K562 (cell line): ENCODE data around the gene TBC1D25. TPM values are rescaled to one million over a fixed set of nuclear protein-coding genes. Genes with fewer than 3 reads are reported as not detected.

Experiments used
- ATAC-seq: fragments of 200-7000 bp; cut with Tn5 transposase; 3 replicates; pipeline ENCODE4 v1.9.1; 2020; ENCODE audit warnings: moderate library complexity
- BruUV-seq: library from RNA; stranded (reverse); fragments of 400-500 nt; replicated peaks from 2 replicates; lab custom pipeline; 2021; lab: Mats Ljungman, UMichigan
- CTCF ChIA-PET: fragments of 300-600 bp; formaldehyde crosslinking; extraction: SDS; loops from one replicate; lab custom pipeline; 2021; ENCODE audit warnings: low intra/inter-chr PET ratio; lab: Yijun Ruan, JAX
- POLR2A ChIA-PET: fragments of 300-600, 350-650 bp; sonication (Branson Sonifier 250); formaldehyde crosslinking; extraction: SDS; loops from one replicate; lab custom pipeline; 2021; ENCODE audit warnings: antibody characterized with exemption, inconsistent platforms; lab: Yijun Ruan, JAX
- DNase-seq, 4 experiments: peaks; one replicate each; pipeline versions ENCODE4 v3.0.0 to v3.0.0-alpha.2; 2011 to 2018; ENCODE audit warnings: low spot score in 3 of 4, mixed read lengths in 3 of 4; ENCODE audit errors: extremely low read depth in 1 of 4
- FAIRE-seq: peaks from 2 replicates; lab custom pipeline; 2011; peaks lifted over from hg19 to GRCh38; lab: Jason Lieb, UNC
- H2AFZ ChIP-seq: 2 replicates; pipeline ENCODE4 v1.6.0; 2011; ENCODE audit warnings: low read depth, low read length, control low read depth, inconsistent platforms
- H3K27ac ChIP-seq: fragments of 200-600 bp; 3 replicates; pipeline ENCODE4 v1.8.0; 2011; ENCODE audit warnings: low read depth, mild to moderate bottlenecking, control low read depth, inconsistent platforms, low read length, moderate library complexity, mixed read lengths; ENCODE audit errors: extremely low read depth
- H3K27me3 ChIP-seq, 2 experiments: fragments of 300-600 bp in 1 of 2; 2 replicates in 1 of 2; 3 replicates in 1 of 2; pipeline versions ENCODE4 v1.6.0 to v1.8.0; 2011; ENCODE audit warnings: inconsistent platforms in 2 of 2, low read length in 2 of 2, mild to moderate bottlenecking in 1 of 2, mixed read lengths in 1 of 2, moderate library complexity in 1 of 2; ENCODE audit not compliant: control insufficient read depth in 2 of 2, insufficient read depth in 2 of 2
- H3K36me3 ChIP-seq: fragments of 300-600 bp; 3 replicates; pipeline ENCODE4 v1.8.0; 2011; ENCODE audit warnings: mild to moderate bottlenecking, low read length, inconsistent platforms; ENCODE audit not compliant: control insufficient read depth, insufficient read depth
- H3K4me1 ChIP-seq, 2 experiments: fragments of 200-600 bp in 1 of 2; replicated peaks in 1 of 2; 2 replicates in 1 of 2; 3 replicates in 1 of 2; pipeline versions ENCODE4 v1.5.1 to v1.8.0; 2011; ENCODE audit warnings: inconsistent platforms in 2 of 2, low read length in 2 of 2, mild to moderate bottlenecking in 1 of 2, mixed read lengths in 1 of 2, moderate library complexity in 1 of 2; ENCODE audit not compliant: control insufficient read depth in 2 of 2, insufficient read depth in 2 of 2
- H3K4me2 ChIP-seq: 2 replicates; pipeline ENCODE4 v1.6.1; 2011; ENCODE audit warnings: low read length, control low read depth, inconsistent platforms, mixed read lengths; ENCODE audit not compliant: insufficient read depth
- H3K4me3 ChIP-seq: fragments of 200-600 bp; sonication (generic), shearing (Covaris generic); 2 replicates; pipeline ENCODE4 v1.5.1; 2016; ENCODE audit warnings: control low read depth, inconsistent platforms
- H3K79me2 ChIP-seq: fragments of 200-600 bp; 3 replicates; pipeline ENCODE4 v1.8.0; 2011; ENCODE audit warnings: low read length, inconsistent platforms; ENCODE audit not compliant: control insufficient read depth, insufficient read depth
- H3K9ac ChIP-seq, 2 experiments: 2 replicates each; pipeline versions ENCODE4 v1.6.0 to v1.6.1; 2011; ENCODE audit warnings: low read depth in 2 of 2, low read length in 2 of 2, control low read depth in 1 of 2, inconsistent platforms in 1 of 2, mild to moderate bottlenecking in 1 of 2, mixed read lengths in 1 of 2; ENCODE audit not compliant: insufficient read depth in 1 of 2
- H3K9me1 ChIP-seq: one replicate; pipeline ENCODE4 v1.6.0; 2011; ENCODE audit warnings: inconsistent platforms, mild to moderate bottlenecking, low read length, moderate library complexity; ENCODE audit not compliant: control insufficient read depth, insufficient read depth
- H3K9me3 ChIP-seq: replicated peaks from 2 replicates; pipeline ENCODE4 v1.5.1; 2011; ENCODE audit warnings: low read depth, low read length, inconsistent platforms; ENCODE audit not compliant: control insufficient read depth, insufficient read depth
- H4K20me1 ChIP-seq: replicated peaks from 2 replicates; pipeline ENCODE4 v1.6.1; 2011; ENCODE audit warnings: low read length, inconsistent platforms, mixed read lengths; ENCODE audit not compliant: control insufficient read depth, insufficient read depth
- ARID3A ChIP-seq: IDR thresholded peaks from 2 replicates; pipeline ENCODE4 v1.6.1; 2012; ENCODE audit warnings: low read depth, low read length, improper control_type of control experiment, borderline replicate concordance
- BCOR ChIP-seq: fragments of 450-650 bp; IDR thresholded peaks from 2 replicates; pipeline ENCODE4 v1.6.1; 2016
- RBM25 ChIP-seq: fragments of 200-400 bp; formaldehyde crosslinking; IDR thresholded peaks from 2 replicates; pipeline ENCODE4 v1.6.1; 2018; ENCODE audit warnings: low read length, low read depth, moderate library complexity; ENCODE audit not compliant: severe bottlenecking
- RBM34 ChIP-seq: fragments of 200-400 bp; formaldehyde crosslinking; IDR thresholded peaks from 2 replicates; pipeline ENCODE4 v1.6.1; 2018; ENCODE audit warnings: low read length, borderline replicate concordance; ENCODE audit not compliant: insufficient read depth
- WGBS: fragments of 100-300 bp; shearing (Covaris generic); methylation state at CpG from one replicate; pipeline ENCODE4 v1.1.6; 2016; ENCODE audit warnings: low coverage, mixed read lengths; ENCODE audit not compliant: insufficient coverage; ENCODE audit errors: missing lambda C conversion rate; 5-methylcytosine and 5-hydroxymethylcytosine counted together
- in situ Hi-C: fragments of 300-500 bp; cut with MboI; formaldehyde crosslinking; loops from 4 replicates; pipeline ENCODE4 v1.15.0; 2018; ENCODE audit warnings: inconsistent platforms, mixed read lengths
- intact Hi-C: fragments of 100-400 bp; cut with micrococcal nuclease; formaldehyde crosslinking; loops from 2 replicates; pipeline ENCODE4 v1.14.2; 2022
- polyA plus RNA-seq, 8 experiments: library from polyadenylated mRNA; depleted of rRNA in 4 of 8; stranded (reverse) in 5 of 8; unstranded in 3 of 8; fragments of >200 nt; fragmentation: Nextera tagmentation in 2 of 8; fragmentation: Illumina TruSeq in 1 of 8; extraction: Ambion mirVana in 2 of 8; extraction: Trizol in 1 of 8; gene quantifications; 2 replicates each; pipeline versions ENCODE4 v1.2.1 to v1.2.3, GENCODE V29; 2011 to 2014; ENCODE audit warnings: inconsistent platforms in 1 of 8, missing spikeins in 1 of 8
- total RNA-seq, 7 experiments: library from RNA; depleted of rRNA in 6 of 7; stranded (reverse); fragments of >200 nt in 6 of 7; fragmentation: Illumina TruSeq in 2 of 7; extraction: Trizol in 2 of 7; gene quantifications; 2 replicates each; pipeline versions ENCODE4 v1.2.1 to v1.2.3, GENCODE V29; 2011 to 2021; ENCODE audit warnings: low replicate concordance in 1 of 7

The TBC1D25 gene
- total and polyA plus RNA-seq, 9 of the 15 experiments (the other 6 are each of a cell fraction or from before 2014, with no cell fraction given): 0.62 to 10.6 (median 3.9) TPM

GRCh38 chrX:48514126-48514806, 25.2 kb upstream of the TBC1D25 start (continued):
- TF ChIP-seq RBM34: no peak

- Histone ChIP-seq H3K4me1 (peaks cover 15 to 30% of the 10 kb centered on the region in 2 experiments; a peak in 4 of 5 replicates), H4K20me1 (no peaks in the 10 kb centered on the region), H3K27me3 (no peaks in the 10 kb centered on the region), H3K36me3 (no peaks in the 10 kb centered on the region; the same call in 2 of the 3 replicates), H3K9ac (peak overlapping the region in 1 of 2 experiments; percentile 13; a peak in 1 of 4 replicates), H3K4me3 (no peak overlapping the region), H3K9me1 (peaks cover 4% of the 10 kb centered on the region), H3K4me2 (no peak overlapping the region)
- intact Hi-C loops: no loop called here
- no peak for FAIRE-seq
- TF ChIP-seq BCOR (0 out of 2 replicates have a peak, but pooled peaks have one; percentile 24), ARID3A (no peak), RBM25 (peak; percentile 52)
- TF ChIP-seq, all 486 proteins: peak for 2
- ChIA-PET CTCF (interaction anchor here (0.7 kb wide), 1 partner anchor 777 kb away, joined by 3 read pairs; no protein-coding TSS in a partner anchor), POLR2A (interaction anchor here (0.5 to 1.1 kb wide), 3 partner anchors 12 to 16 kb away, joined by 3 to 4 read pairs (median 4); no protein-coding TSS in a partner anchor)
- ATAC-seq: no peak
- H3K27ac ChIP-seq: no peak overlapping the region
- WGBS: 77% methylated on average over 8 of the region's 9 CpGs
- no peak for DNase-seq
- no peaks in the 10 kb centered on the region for H3K9me3 ChIP-seq
- no TSS peak for BruUV-seq
- no peaks in the 10 kb centered on the region for H3K79me2 ChIP-seq
- in situ Hi-C loops: no loop called here
- H2AFZ ChIP-seq: no peak overlapping the region
Observed at GRCh38 chrX:48514868-48515460, 24.6 kb upstream of the TBC1D25 start.
